NOMO-1 treated with dmso at 0.1 percent for 144 hours (cell line): ENCODE results near the gene PDE11A.
A peak's percentile ranks its signal among the peaks of the same experiment; 100 is the strongest.
"Not testable (repeated sequence)": the region's sequence is repeated elsewhere in the genome, so short reads cannot be mapped to it uniquely, and the experiment has no call there.

Source experiments
- DNase-seq: peaks from one replicate; lab custom pipeline; 2025; ENCODE audit not compliant: unreplicated experiment; lab: John Stamatoyannopoulos, UW

PDE11A gene

DNA sequence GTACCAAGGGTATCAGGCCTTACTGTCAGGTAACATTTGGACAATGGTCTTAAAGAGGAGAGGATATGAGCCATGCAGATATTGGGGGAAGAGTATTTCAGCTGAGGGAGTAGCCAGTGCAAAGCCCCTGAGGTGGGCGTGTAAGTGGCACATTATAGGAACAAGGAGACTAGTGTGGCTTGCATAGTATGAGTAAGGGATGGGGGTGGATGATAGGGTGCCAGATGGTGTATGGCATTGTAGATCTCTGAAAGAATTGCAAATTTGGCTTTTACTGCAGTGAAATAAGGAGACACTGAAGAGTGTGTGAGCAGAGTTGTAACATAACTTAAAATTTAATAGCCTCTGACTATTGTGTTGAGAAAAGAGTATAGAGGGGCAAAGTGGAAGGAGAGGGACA, 244.0 kb downstream of the PDE11A start:
- DNase-seq = no peak

GRCh38 chr2:177826897-177827296, 245.7 kb downstream of the PDE11A start:
- DNase-seq = no peak

DNA sequence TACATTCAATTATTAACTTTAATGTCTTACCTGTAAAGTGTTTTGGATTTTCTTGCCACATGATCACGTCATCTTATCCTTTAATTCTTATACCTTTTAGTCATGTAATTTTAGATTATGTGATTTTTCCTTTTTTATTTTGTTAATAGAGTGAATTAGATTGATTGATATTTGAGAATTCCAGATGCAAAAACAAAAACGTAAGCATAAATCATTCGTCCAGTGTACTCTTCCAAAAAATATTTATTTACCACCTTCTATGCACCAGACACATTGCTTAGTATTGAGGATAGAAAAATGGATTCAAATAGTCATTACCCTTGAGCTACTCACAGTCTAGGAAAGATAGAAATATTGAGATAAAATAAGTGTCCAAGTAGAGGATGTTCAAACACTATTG, 249.6 kb downstream of the PDE11A start:
- DNase-seq = no peak

- DNase-seq = no peak
These were observed 254.2 kb downstream of the PDE11A start for GRCh38 chr2:177818412-177818811.

DNA sequence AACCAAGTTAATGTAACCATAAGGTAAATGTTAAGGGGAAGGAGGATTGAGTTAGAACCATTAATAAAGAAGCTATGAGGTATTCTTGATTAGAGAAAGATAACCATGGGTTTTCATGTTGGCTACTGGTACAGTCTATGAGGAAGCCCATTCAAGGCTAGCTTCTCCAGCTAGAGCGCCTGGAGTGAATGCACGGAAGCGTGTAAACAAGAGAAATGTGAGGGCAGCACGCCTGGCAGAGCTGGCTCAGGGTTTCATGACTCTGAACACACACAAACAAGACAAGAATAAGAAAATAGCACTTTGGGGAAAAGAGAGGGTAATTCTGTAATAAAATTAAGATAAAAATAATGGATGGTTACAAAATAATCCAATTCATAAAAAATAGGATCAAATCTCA, 255.3 kb downstream of the PDE11A start:
- DNase-seq = no peak

DNA sequence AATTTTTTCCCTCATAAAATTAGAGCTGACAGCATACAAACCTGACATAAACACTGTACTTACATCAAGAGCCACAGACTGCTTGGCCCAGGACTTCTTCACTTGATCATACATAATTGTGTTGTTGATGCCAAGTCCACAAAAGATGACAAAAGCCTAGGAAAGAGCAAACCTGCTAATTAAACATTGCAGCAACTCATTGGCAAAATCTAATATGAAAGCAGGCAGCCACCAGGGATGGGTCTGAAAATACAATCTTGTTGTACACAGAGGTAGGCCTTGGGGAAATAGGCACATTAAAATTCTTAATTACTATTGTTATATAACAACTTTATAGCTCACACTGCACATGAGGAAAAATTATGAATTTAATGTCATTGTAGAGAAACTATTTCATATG, 255.8 kb downstream of the PDE11A start:
- no peak for DNase-seq

DNA sequence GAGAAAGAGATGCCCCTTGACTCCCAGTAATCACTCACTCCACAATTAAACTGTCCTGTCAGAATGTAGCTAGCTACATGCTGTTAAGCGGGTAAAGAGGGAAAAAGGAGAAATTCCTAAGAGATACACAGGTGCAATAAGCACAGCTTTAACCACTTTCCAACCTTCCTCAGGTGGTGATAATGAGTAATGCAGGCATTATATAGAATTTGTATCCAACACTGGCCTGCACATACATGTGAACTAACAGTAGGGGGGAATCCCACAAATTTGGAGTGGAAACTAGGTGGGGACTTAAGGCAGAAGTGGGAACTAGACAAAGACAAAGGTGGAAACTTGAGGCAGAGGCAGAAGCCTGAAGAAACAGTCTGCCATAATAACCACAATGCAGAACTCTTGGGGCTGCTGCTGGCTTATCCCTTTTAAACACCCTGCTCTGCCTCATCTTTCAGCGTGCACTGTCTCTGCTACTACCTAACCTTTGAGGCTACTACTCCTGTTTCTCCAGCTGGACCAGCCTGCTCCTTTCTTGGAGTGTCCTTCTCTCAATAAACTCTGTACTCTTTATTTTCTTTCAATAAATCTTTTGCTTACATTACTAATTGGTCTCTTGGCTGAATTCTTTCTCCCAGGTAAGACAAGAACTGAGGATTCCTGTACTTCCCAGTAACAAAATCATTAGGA, 259.7 kb downstream of the PDE11A start:
- no peak for DNase-seq

DNA sequence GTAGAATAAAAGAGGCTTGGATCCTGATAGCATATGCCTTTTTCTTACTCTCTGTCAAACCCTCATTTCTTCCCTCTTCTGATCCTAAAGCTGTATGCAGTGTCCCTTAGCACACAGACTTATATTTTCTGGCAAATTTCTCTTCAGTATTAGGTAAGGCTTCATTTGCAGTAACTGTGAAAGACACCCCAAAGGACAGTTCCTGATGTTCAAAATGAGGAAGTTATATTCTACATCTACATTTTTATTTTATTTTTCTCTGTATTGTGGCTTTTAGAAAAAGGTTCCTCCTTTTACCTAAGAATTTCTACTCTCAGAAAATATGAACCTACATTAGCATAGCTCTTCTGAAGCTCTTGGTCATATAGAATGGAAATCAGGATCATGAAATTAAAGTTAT, 261.7 kb downstream of the PDE11A start:
- DNase-seq = no peak

DNA sequence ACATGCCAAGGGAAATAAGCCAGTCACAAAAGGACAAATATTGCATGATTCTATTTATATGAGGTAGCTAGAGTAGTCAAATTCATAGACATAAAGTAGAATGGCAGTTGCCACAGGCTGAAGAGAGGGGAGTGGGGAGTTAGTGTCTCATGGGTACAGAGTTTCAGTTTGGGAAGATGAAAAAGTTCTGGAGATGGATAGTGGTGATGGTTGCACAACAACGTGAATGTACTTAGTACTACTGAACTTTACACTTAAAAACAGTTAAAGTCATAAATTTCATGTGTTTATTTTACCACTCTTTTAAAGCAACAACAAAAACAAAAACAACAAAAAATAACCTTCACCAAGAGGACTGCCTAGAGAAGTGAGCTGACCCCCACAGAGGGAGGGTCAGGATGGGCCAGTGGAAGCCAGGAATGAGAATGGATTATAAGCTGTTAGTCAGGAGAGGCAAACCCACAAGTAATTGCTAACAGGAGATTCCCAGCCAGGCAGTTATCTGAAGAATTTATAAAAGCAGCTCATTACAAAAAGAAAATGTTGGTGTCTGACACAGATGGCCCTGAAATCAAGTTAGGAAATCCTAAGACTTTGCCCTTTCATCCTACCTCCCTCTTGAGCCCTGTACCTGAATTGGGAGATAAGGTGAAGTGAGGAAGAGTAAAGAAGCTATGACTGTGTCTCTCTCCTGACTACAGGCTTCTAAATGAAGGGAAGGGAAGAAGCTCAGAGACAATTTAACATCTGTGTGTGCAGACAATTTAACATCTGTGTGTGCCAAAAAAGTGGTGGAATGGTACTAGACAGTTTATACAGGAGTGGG, 263.4 kb downstream of the PDE11A start:
- DNase-seq = no peak

GRCh38 chr2:177806025-177806424, 266.6 kb downstream of the PDE11A start:
- DNase-seq = no peak

- DNase-seq = no peak
These were observed 273.0 kb downstream of the PDE11A start for GRCh38 chr2:177799531-177799930.

- DNase-seq = no peak
These were observed 274.8 kb downstream of the PDE11A start for GRCh38 chr2:177797808-177798207.

DNA sequence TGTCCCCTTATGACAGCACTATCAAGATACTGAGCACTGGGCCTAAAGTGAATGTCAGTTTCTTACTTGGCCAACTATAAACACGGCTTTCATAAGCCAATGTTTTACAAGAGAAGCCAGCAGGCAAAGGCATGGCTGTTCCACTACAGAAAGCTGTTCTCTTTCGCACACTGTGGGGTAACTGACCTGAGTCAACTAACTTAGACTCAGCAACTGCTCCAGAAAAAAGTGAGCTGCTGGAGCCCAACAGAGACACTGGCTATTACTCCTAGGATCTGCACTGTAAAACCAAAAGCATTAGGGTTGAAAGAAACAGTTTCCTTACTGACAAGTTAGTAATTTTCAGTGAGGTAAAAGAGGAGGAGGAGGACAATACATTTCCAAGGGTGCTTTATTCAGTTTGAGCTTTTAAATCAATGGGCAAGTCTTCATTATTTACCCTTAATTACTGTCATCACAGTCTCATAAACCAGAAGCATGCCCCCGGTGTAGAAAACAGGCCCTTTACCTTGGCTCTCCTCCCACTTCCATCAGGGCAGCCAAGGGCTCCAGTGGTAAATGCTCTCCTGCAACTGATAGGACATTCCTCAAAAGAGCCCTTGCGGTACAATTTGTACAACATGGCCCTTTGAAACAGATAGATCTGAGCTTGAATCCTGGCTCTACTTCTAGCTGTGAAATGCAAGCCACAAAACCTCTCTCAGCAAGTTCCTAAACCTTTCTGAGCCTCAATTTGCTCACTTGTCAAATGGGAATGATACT, 275.7 kb downstream of the PDE11A start:
- DNase-seq = no peak

DNA sequence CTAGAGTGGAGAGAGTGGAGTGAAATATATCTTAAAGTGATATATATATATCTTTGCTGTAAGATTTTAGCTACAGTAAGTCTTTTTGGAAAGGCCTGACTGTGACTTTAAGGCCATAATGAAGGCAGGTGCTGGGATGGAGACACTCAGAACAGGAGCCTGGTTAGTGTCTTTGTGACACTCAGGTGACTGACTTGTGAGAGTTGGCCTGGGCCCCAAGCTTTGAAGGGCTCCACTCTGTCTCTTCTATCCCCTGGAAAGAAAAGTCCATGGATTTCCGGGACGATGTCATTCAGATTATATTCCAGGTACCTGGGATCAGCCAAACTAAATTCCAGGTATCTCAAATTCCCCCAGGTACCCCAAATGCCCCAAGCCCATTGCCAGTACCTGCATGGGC, 276.6 kb downstream of the PDE11A start:
- DNase-seq = no peak

- DNase-seq = not testable (repeated sequence)
These were observed 287.4 kb downstream of the PDE11A start for GRCh38 chr2:177785143-177785542.

GRCh38 chr2:177784745-177785067, 287.9 kb downstream of the PDE11A start:
- DNase-seq = no peak

GRCh38 chr2:177783835-177784744, 288.5 kb downstream of the PDE11A start:
- peak; percentile 5 for DNase-seq

DNA sequence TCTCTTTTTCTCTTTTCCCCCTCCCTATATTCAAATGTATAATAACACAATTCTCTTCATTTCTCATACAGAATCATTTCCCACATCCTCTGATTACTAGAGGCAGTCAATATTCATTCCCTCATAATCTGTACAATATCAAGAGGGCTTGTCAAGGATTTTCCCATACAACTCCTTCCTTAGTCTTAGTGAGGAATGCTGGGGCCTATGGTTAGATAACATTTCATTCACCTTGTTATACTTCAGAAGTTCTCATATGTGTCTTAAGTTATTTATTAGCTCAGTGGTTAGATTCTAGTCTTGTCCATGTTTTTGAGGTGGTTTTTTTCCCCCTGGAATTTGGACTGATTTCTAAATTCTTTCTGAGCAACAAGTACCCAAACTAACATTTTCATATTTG, 289.5 kb downstream of the PDE11A start:
- DNase-seq = no peak

GRCh38 chr2:177782613-177783012, 290.0 kb downstream of the PDE11A start:
- DNase-seq = no peak

- no peak for DNase-seq
These were observed 294.1 kb downstream of the PDE11A start for GRCh38 chr2:177778472-177778871.

- no peak for DNase-seq
These were observed 300.0 kb downstream of the PDE11A start for GRCh38 chr2:177772529-177772928.
